HG03575 (cell line): Measurements from ENCODE around the gene ALAS1.

ENCODE experiments used
- ATAC-seq: cut with Tn5 transposase; IDR thresholded peaks from one replicate; pipeline ENCODE4 v1.9.1; 2021; ENCODE audit not compliant: unreplicated experiment, insufficient number of reproducible peaks, low FRiP score; ENCODE audit errors: extremely low read depth

ALAS1 gene

GRCh38 chr3:52228751-52229291 lies 30.9 kb downstream of the ALAS1 start:
- ATAC-seq, result no peak

- no peak for ATAC-seq
Measured at GRCh38 chr3:52229656-52230055, 31.7 kb downstream of the ALAS1 start.

- ATAC-seq, result no peak
Measured at GRCh38 chr3:52230461-52230860, 32.5 kb downstream of the ALAS1 start.

GRCh38 chr3:52230889-52231499 lies 33.0 kb downstream of the ALAS1 start:
- ATAC-seq, result no peak

GRCh38 chr3:52231502-52232278 lies 33.7 kb downstream of the ALAS1 start:
- no peak for ATAC-seq

- no peak for ATAC-seq
Measured at GRCh38 chr3:52232279-52233107, 34.5 kb downstream of the ALAS1 start.

GRCh38 chr3:52233108-52233591 lies 35.2 kb downstream of the ALAS1 start:
- ATAC-seq, result no peak

GRCh38 chr3:52233968-52234367 lies 36.0 kb downstream of the ALAS1 start:
- no peak for ATAC-seq

GRCh38 chr3:52234516-52235447 lies 36.8 kb downstream of the ALAS1 start:
- ATAC-seq, result no peak

GRCh38 chr3:52236424-52236886 lies 38.5 kb downstream of the ALAS1 start:
- ATAC-seq, result no peak

GRCh38 chr3:52237006-52237656 lies 39.2 kb downstream of the ALAS1 start:
- ATAC-seq, result no peak

- no peak for ATAC-seq
Measured at GRCh38 chr3:52237657-52238172, 39.8 kb downstream of the ALAS1 start.

GRCh38 chr3:52238193-52238760 lies 40.3 kb downstream of the ALAS1 start:
- no peak for ATAC-seq

- ATAC-seq, result no peak
Measured at GRCh38 chr3:52238761-52239701, 41.1 kb downstream of the ALAS1 start, which contains the start of gene TWF2. TWF2 (minus strand) TSS chr3:52239158; CDS start chr3:52239016, 142 bp downstream.

- no peak for ATAC-seq
Measured at GRCh38 chr3:52240059-52240885, 42.3 kb downstream of the ALAS1 start.
